H9 (cell line): Measurements from ENCODE around the gene ENDOV. TPM values are rescaled to one million over a fixed set of nuclear protein-coding genes. Genes with fewer than 3 reads are reported as not detected.

Source experiments
- DNase-seq: peaks from one replicate; pipeline ENCODE4 v3.0.0-alpha.2; 2017
- H2AFZ ChIP-seq: one replicate; pipeline ENCODE4 v1.6.1; 2013; ENCODE audit warnings: mild to moderate bottlenecking, low read length, control low read depth, moderate library complexity
- H2AK5ac ChIP-seq: 2 replicates; pipeline ENCODE4 v1.6.1; 2013; ENCODE audit warnings: low read length, control low read depth, mixed read lengths; ENCODE audit not compliant: insufficient read length
- H2BK120ac ChIP-seq: one replicate; pipeline ENCODE4 v1.6.1; 2013; ENCODE audit warnings: low read depth, mild to moderate bottlenecking, low read length, control low read depth, inconsistent platforms; ENCODE audit not compliant: poor library complexity, severe bottlenecking
- H2BK12ac ChIP-seq: 2 replicates; pipeline ENCODE4 v1.6.1; 2013; ENCODE audit warnings: low read length, control low read depth, mixed read lengths, low read depth; ENCODE audit not compliant: insufficient read length
- H2BK15ac ChIP-seq: 2 replicates; pipeline ENCODE4 v1.6.1; 2013; ENCODE audit warnings: low read depth, low read length, control low read depth
- H2BK20ac ChIP-seq: one replicate; pipeline ENCODE4 v1.6.1; 2013; ENCODE audit warnings: low read depth, mild to moderate bottlenecking, low read length, control low read depth, inconsistent platforms; ENCODE audit not compliant: poor library complexity, severe bottlenecking
- H2BK5ac ChIP-seq: 2 replicates; pipeline ENCODE4 v1.6.1; 2013; ENCODE audit warnings: low read length, control low read depth, mixed read lengths; ENCODE audit not compliant: insufficient read length
- H3K14ac ChIP-seq: 2 replicates; pipeline ENCODE4 v1.6.1; 2013; ENCODE audit warnings: low read length, control low read depth; ENCODE audit not compliant: insufficient read depth
- H3K18ac ChIP-seq: 2 replicates; pipeline ENCODE4 v1.6.1; 2013; ENCODE audit warnings: low read depth, mild to moderate bottlenecking, mixed read lengths, low read length, control low read depth; ENCODE audit not compliant: insufficient read length
- H3K23ac ChIP-seq: 2 replicates; pipeline ENCODE4 v1.6.1; 2013; ENCODE audit warnings: low read length, control low read depth, mixed read lengths, low read depth; ENCODE audit not compliant: insufficient read length
- H3K23me2 ChIP-seq: 2 replicates; pipeline ENCODE4 v1.6.1; 2013; ENCODE audit warnings: low read depth, mild to moderate bottlenecking, mixed read lengths, low read length, control low read depth; ENCODE audit not compliant: insufficient read length, poor library complexity, severe bottlenecking
- H3K27ac ChIP-seq: 2 replicates; pipeline ENCODE4 v1.5.1; 2013; ENCODE audit warnings: low read length, control low read depth, mixed read lengths, low read depth; ENCODE audit not compliant: insufficient read length
- H3K27me3 ChIP-seq: 2 replicates; pipeline ENCODE4 v1.6.1; 2013; ENCODE audit warnings: low read length, control low read depth, inconsistent platforms; ENCODE audit not compliant: insufficient read depth
- H3K4ac ChIP-seq: 2 replicates; pipeline ENCODE4 v1.6.1; 2013; ENCODE audit warnings: low read depth, mild to moderate bottlenecking, control low read depth, inconsistent platforms, low read length, moderate library complexity
- H3K4me1 ChIP-seq: 2 replicates; pipeline ENCODE4 v1.6.1; 2013; ENCODE audit warnings: low read length, control low read depth, inconsistent platforms; ENCODE audit not compliant: insufficient read depth
- H3K4me2 ChIP-seq: 2 replicates; pipeline ENCODE4 v1.6.1; 2013; ENCODE audit warnings: low read length, control low read depth, mixed read lengths; ENCODE audit not compliant: insufficient read length, insufficient read depth
- H3K56ac ChIP-seq: 2 replicates; pipeline ENCODE4 v1.6.1; 2013; ENCODE audit warnings: low read depth, mild to moderate bottlenecking, mixed read lengths, low read length, control low read depth; ENCODE audit not compliant: insufficient read length
- H3K79me1 ChIP-seq: 2 replicates; pipeline ENCODE4 v1.6.1; 2013; ENCODE audit warnings: low read depth, mild to moderate bottlenecking, moderate library complexity, low read length, control low read depth, inconsistent platforms; ENCODE audit not compliant: insufficient read depth, poor library complexity, severe bottlenecking
- H3K79me2 ChIP-seq: 2 replicates; pipeline ENCODE4 v1.6.1; 2013; ENCODE audit warnings: low read length, control low read depth, inconsistent platforms; ENCODE audit not compliant: insufficient read depth
- H3K9ac ChIP-seq: 2 replicates; pipeline ENCODE4 v1.6.1; 2013; ENCODE audit warnings: low read length, control low read depth, mixed read lengths; ENCODE audit not compliant: insufficient read length; ENCODE audit errors: extremely low read depth
- H3K9me3 ChIP-seq: one replicate; pipeline ENCODE4 v1.6.1; 2013; ENCODE audit warnings: low read depth, low read length, inconsistent platforms; ENCODE audit not compliant: control insufficient read depth
- H3T11ph ChIP-seq: one replicate; pipeline ENCODE4 v1.6.1; 2013; ENCODE audit warnings: mild to moderate bottlenecking, low read length, control low read depth, inconsistent platforms
- H4K20me1 ChIP-seq: one replicate; pipeline ENCODE4 v1.6.1; 2013; ENCODE audit not compliant: control insufficient read depth, insufficient read length, insufficient read depth
- H4K5ac ChIP-seq: 2 replicates; pipeline ENCODE4 v1.6.1; 2013; ENCODE audit warnings: low read depth, mild to moderate bottlenecking, mixed read lengths, low read length, control low read depth; ENCODE audit not compliant: insufficient read length
- H4K8ac ChIP-seq: replicated peaks from 2 replicates; pipeline ENCODE4 v1.6.1; 2013; ENCODE audit warnings: low read length, control low read depth, mixed read lengths, low read depth; ENCODE audit not compliant: insufficient read length
- H4K91ac ChIP-seq: 2 replicates; pipeline ENCODE4 v1.6.1; 2013; ENCODE audit warnings: low read depth, mild to moderate bottlenecking, moderate library complexity, mixed read lengths, low read length, control low read depth; ENCODE audit not compliant: insufficient read length
- H3K27ac Mint-ChIP-seq, 3 experiments: 2 replicates in 2 of 3; 3 replicates in 1 of 3; pipeline ENCODE4 v1.8.0; 2020 to 2021; ENCODE audit warnings: mixed read lengths in 3 of 3, mild to moderate bottlenecking in 1 of 3, moderate library complexity in 1 of 3
- H3K27me3 Mint-ChIP-seq: 2 replicates; pipeline ENCODE4 v1.8.0; 2021; ENCODE audit warnings: low read depth, mild to moderate bottlenecking, moderate library complexity, mixed read lengths
- H3K36me3 Mint-ChIP-seq, 3 experiments: 2 replicates in 2 of 3; 3 replicates in 1 of 3; pipeline ENCODE4 v1.8.0; 2020 to 2021; ENCODE audit warnings: low read depth in 3 of 3, mixed read lengths in 3 of 3; ENCODE audit not compliant: insufficient read depth in 1 of 3
- H3K4me1 Mint-ChIP-seq, 2 experiments: 2 replicates each; pipeline ENCODE4 v1.8.0; 2020; ENCODE audit warnings: mixed read lengths in 2 of 2
- H3K4me3 Mint-ChIP-seq, 2 experiments: 2 replicates in 1 of 2; 3 replicates in 1 of 2; pipeline ENCODE4 v1.8.0; 2020 to 2021; ENCODE audit warnings: mild to moderate bottlenecking in 2 of 2, mixed read lengths in 2 of 2, moderate library complexity in 1 of 2
- H3K9me3 Mint-ChIP-seq, 2 experiments: 2 replicates in 1 of 2; 3 replicates in 1 of 2; pipeline ENCODE4 v1.8.0; 2020; ENCODE audit warnings: mild to moderate bottlenecking in 2 of 2, mixed read lengths in 2 of 2, moderate library complexity in 1 of 2
- WGBS: extraction: QIAGEN DNeasy Blood & Tissue Kit; methylation state at CpG from one replicate; pipeline ENCODE4 v1.1.7; 2013; ENCODE audit warnings: missing lambda C conversion rate, low lambda C conversion rate, mixed read lengths; ENCODE audit not compliant: insufficient read length; ENCODE audit errors: extremely low coverage; 5-methylcytosine and 5-hydroxymethylcytosine counted together
- total RNA-seq: library from RNA; stranded (reverse); gene quantifications from 2 replicates; pipeline ENCODE4 v1.2.1, GENCODE V29; 2021
- TF ChIP-seq, protein P1 (sequence below): fragments of 200-600 bp; sonication (generic); conservative IDR thresholded peaks from 3 replicates; pipeline ENCODE4 v1.8.0; 2021; ENCODE audit warnings: antibody characterized with exemption, mild to moderate bottlenecking

Gene ENDOV
- total RNA-seq, 1 experiment from 2014 or later = 17.1 TPM

- Histone ChIP-seq H2BK12ac (no peak overlapping the region), H3K79me2 (no peaks in the 10 kb centered on the region), H3K4me2 (no peak overlapping the region), H3K23me2 (no peaks in the 10 kb centered on the region), H2AK5ac (no peak overlapping the region), H2AFZ (no peak overlapping the region), H3K23ac (no peak overlapping the region), H3K18ac (no peak overlapping the region), H3K4me1 (no peaks in the 10 kb centered on the region), H4K20me1 (no peaks in the 10 kb centered on the region), H3K9ac (no peak overlapping the region), H4K91ac (no peak overlapping the region), H3K14ac (no peak overlapping the region), H4K5ac (no peak overlapping the region), H2BK5ac (no peak overlapping the region), H3T11ph (no peak overlapping the region), H2BK15ac (no peak overlapping the region), H2BK20ac (no peak overlapping the region), H3K4ac (no peak overlapping the region), H3K56ac (no peak overlapping the region), H2BK120ac (no peak overlapping the region), H3K27ac (no peak overlapping the region), H4K8ac (no peak overlapping the region), H3K9me3 (no peaks in the 10 kb centered on the region), H3K27me3 (no peaks in the 10 kb centered on the region), H3K79me1 (no peaks in the 10 kb centered on the region)
- Mint-ChIP-seq H3K4me1 (peaks cover 28 to 45% of the 10 kb centered on the region in 2 experiments), H3K27me3 (peaks cover 10% of the 10 kb centered on the region), H3K9me3 (no peaks in the 10 kb centered on the region), H3K4me3 (peak overlapping the region in 1 of 2 experiments; percentile 15; a peak in 1 of 5 replicates), H3K27ac (peak overlapping the region in 2 of 3 experiments; percentile 4 to 47; a peak in 2 of 7 replicates), H3K36me3 (peaks cover 0 to 22% (median 8%) of the 10 kb centered on the region in 3 experiments; a peak in 4 of 7 replicates)
- TF ChIP-seq, protein P1, sequence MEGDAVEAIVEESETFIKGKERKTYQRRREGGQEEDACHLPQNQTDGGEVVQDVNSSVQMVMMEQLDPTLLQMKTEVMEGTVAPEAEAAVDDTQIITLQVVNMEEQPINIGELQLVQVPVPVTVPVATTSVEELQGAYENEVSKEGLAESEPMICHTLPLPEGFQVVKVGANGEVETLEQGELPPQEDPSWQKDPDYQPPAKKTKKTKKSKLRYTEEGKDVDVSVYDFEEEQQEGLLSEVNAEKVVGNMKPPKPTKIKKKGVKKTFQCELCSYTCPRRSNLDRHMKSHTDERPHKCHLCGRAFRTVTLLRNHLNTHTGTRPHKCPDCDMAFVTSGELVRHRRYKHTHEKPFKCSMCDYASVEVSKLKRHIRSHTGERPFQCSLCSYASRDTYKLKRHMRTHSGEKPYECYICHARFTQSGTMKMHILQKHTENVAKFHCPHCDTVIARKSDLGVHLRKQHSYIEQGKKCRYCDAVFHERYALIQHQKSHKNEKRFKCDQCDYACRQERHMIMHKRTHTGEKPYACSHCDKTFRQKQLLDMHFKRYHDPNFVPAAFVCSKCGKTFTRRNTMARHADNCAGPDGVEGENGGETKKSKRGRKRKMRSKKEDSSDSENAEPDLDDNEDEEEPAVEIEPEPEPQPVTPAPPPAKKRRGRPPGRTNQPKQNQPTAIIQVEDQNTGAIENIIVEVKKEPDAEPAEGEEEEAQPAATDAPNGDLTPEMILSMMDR = no peak
- no peak for DNase-seq
- no CpG with 5 or more reads among the region's 9 CpGs for WGBS
Measured at GRCh38 chr17:80396157-80397033, 18.6 kb upstream of the ENDOV start.
